NCI-H345 treated with DMSO at 0.1 percent for 48 hours (cell line): ENCODE results near the gene CACNA2D3.

Experiments used
- DNase-seq: peaks from one replicate; lab custom pipeline; 2025; ENCODE audit not compliant: unreplicated experiment; lab: John Stamatoyannopoulos, UW

CACNA2D3 gene

DNA sequence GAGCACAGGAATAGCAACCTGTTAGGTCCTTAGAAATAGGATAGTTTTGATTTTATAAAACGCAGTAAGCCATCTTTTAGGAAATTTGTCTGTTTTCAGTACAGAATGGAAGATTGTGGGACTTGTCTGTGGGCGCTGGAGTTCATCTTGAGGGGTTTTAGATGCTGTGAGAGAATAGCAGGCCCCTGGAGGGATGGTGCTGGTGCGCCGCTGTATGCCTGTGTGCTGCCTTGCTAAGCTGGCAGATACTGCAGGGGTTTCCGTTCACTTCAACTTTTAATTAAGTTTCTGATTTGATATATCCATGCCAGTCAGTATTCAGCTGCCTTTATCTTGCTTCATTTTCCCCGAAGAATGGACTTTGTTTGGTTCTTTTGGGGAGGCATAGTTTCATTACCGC is 4.2 kb downstream of the CACNA2D3 start:
- DNase-seq, result no peak

DNA sequence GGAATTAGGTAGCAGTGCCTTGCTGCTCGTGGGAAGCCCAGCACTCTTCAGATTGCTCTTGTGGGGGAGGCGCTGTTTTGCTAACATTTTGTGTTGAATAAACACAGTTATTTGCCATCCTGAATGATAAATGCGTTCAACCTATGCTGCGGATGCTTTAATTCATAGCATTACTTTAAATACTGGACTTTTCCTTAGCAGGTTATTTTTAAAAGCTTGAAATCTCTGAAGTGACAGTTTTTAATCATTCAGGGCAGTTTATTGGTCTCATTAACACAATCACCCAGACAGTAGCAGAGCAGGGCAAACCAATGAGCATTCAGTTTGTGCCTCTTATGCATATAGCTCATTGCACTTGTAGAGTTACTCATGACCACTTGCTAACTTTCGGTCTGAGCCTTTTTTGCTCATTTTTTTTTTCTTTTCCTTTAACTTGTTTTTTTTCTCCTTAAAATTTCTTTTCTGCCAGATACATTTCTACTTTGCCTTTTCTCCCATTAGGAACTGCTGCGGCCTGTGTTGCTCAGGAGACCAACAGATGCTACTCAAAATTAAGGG is 5.2 kb downstream of the CACNA2D3 start:
- DNase-seq, result no peak

DNA sequence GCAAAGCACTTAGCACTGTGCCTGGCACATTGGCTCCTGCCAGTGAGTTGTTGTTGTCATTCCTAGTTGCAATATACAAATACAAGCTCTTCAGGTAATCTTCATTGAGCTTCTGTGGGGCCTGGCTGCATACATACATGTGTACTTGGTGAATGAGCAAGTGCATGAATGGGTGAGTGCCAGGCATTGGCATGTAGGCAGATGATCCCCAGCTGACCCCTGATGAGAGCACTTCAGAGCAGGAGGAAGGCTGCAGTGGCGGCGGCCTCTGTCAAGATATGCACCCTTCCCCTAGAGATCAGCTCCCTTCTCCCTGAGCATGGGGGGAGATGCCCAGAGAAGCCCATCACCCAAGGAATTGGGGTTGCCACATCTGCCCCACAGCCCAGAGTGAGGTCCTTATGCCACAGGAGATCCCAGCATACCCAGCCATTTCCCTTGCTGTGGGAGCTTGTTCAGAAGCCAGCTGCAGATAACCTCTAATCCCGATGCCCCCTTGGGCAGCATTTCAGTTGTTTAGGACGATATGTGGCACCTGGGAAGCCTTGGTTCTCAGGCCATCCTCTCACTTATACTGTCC is 8.8 kb downstream of the CACNA2D3 start:
- DNase-seq, result no peak

DNA sequence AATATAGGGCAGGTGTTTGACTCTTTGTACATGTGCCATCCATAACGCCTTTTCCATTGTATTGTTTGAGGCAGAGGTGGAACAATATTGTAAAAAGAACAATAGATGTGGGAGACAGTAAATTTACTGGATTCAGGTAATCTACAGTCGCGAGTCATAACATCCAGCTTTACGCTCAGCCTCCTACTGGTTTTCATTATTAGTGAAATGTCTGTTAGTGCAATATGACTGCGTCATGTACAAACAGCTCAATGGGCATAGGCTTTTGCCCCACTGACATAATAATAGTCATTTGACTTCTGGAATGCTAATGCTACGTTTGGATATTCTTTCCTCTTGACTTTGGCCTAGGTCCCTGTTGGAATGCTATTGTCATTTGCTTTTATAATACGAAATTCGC is 9.5 kb downstream of the CACNA2D3 start:
- DNase-seq, result no peak

DNA sequence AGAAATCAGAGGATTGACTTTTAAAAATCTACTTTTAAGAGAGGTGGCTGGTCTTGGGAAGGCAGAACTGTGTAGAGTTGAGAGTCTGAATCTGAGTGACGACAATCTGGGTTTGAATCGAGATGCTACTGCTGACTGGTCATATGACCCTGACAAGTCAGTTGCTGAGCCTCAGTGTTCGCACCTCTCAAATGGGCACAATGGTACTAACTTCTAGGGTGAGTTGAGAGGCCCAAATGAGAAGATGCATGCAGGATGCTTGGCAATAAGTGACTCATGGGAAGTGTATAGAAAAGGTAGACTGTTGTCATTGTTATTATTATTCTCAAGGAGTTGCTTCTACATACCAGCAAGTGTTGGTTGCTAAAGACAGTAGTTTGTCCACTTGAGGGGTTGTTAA is 10.3 kb downstream of the CACNA2D3 start:
- DNase-seq, result no peak

DNA sequence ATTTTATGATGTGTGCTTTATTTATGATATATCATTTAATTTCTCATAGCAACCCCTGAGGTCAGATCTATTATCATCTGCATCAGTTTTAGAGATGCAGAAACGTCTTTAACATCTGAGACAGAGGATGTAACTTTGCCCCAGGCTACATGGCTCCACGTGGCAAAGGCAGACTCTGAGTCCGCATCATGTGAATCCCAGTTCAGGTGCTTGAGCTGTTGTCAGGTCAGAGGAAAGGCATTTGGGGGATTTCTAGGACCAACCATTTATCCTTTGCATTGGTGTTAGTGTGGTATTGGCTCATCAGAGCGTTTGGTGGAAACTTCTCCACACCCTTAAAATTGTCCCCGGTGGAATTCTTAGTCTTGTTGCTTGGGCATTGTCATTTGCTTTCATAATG is 10.8 kb downstream of the CACNA2D3 start:
- DNase-seq, result no peak

DNA sequence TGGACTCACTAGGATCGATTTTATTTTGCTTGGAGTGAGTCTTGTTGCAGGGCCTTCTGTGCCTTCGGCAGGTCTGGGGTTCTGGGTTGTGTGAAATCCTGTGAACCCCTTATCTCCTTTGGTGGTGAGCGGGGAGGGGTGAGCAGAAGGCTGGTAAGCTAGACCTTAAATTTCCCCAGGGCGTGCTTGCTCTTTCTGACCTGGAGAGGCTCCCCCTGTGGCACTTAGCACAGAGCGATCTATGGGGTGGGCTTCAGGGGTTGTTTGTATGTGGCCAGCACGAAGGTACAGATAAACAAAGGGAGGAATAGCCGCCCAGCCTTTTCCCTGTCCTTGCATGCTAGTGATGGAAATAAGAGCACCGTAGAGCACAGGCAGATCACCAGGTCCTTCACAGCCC is 11.8 kb downstream of the CACNA2D3 start:
- DNase-seq, result no peak

DNA sequence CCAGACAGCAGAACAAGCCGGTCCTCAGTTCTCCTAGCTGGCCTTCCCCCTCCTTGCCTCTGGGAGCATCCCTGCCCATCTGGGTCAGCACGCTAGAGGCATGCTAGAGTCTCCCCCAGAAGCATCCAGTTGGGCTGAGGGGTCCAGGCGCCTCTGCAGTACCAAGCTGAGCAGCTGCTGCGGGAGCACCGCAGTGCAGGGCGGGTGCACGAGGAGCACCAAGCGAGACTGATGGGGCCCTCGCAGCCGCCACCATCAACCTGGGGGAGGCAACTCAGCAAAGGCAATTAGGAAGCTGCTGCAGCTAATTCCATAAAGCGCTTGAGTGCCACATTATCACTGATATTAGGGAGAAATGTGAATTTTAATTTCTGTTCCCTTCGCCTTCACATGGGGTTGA is 12.4 kb downstream of the CACNA2D3 start:
- no peak for DNase-seq

DNA sequence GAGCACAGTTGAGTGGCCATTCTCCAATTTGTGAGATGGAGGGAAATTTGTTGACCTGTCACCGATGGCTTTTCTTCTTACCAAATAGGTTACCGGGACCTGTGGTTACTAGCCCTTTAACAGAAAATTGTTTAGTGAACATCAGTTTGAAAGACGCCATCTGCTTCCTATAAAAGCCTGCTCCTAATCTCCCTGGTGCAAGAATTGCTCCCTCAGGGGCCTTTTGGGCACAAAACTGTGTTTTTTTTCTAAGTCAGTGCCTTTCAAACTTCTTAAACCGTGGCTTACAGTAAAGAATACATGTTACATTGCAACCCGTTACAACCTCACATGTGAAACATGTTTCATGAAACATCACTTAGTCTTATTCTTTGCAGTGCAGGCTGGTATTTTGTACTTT is 15.0 kb downstream of the CACNA2D3 start:
- DNase-seq, result no peak

DNA sequence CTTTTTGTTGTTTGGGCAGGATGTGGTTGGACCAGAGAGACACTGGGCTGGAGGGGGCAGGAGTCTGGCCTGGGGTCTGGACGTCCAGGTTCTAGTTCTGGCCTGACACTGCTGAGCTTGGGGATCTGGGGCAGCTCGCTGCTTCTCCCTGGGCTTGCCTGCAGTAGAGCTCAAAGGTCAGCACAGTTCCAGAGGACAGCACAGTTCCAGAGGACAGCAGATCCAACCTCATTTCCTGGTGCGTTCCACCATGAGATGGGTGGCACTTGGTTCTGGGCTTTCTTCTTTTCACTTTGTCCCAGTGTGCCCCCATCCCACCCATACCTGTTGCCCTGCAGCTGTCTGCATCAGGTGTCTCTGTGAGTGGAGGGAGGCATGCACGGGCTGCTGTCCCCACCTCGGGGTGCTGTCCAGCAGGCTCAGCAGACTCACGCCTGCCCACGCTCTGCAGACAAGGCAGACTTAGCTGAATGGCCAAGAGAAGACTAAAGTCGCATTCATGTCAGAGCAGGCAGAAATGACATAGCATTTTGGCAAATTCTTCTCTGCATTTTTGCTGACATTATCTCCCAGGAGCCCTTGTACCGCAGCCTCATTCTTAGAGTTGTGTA is 16.7 kb downstream of the CACNA2D3 start:
- DNase-seq, result no peak

DNA sequence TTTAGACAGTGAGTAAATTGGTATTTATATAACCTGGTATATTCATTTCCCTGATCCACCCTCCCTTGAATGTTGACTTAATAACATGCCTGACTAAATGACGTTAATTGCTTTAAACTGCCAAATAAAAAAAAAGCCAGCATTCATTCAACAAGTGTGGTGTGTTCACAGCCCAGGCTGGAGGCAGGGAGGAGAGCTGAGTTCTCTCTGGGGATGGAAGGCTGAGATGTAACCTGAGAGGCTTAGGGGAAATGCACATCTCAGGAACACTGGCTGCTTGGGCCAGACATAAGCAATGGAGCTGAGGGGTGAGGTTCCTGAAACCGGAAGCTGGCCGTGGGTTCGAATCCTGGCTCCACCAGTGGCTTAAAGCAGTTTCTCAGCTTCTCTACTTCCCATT is 17.3 kb downstream of the CACNA2D3 start:
- DNase-seq, result no peak

DNA sequence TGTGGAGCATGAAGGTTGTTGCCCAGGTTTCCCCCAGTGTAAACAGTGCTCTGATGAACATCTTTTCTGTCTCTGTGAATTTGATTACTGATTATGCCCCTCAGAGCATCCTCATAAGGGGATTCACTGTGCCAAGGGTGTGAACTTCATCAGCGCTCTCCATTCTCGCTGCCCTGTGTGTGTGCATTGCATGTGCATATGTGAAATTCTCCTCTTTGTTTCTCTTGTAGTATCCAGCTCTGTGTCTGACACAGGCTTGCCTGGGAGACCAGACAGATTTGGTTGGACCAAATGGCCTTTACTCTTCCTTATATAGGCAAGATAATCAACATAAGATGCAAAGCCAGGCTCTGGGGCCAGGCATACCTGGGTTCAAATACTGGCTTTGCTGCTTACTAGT is 21.9 kb downstream of the CACNA2D3 start:
- no peak for DNase-seq

DNA sequence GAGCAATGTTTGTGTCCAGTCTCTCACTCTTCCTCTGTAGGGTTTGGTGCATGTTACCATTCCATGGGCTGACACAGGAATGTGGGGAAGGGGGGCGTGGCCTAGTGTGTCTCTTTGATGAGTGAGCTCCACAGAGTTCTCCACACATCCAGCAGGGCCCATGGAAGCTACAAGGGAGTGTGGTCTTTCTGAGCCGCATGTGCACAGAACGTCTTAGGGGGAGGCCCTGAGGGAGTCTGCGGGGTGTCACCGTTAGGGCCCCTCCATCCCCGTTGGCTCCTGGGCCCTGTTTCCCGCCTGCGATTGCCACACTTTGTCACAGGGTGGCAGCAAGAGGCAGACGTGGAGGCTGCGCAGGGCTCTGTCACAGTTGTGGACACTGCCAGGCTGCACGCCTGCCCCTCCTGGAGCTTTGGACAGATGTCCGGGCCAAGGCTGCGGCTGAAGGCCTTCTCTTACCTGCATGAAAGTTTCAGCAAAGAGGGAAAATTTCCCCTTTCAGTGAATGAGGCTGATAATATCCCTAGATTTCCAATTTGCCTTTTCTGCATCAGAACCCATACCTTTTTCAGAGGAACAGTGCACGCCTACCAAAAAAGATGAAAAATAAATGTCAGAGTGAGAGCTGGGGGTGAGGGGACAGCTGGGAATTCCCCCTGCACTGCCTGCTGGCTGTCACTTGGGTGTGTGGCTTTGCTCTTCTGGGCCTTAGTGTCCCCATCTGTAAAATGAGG is 24.3 kb downstream of the CACNA2D3 start:
- peak; percentile 25 for DNase-seq

DNA sequence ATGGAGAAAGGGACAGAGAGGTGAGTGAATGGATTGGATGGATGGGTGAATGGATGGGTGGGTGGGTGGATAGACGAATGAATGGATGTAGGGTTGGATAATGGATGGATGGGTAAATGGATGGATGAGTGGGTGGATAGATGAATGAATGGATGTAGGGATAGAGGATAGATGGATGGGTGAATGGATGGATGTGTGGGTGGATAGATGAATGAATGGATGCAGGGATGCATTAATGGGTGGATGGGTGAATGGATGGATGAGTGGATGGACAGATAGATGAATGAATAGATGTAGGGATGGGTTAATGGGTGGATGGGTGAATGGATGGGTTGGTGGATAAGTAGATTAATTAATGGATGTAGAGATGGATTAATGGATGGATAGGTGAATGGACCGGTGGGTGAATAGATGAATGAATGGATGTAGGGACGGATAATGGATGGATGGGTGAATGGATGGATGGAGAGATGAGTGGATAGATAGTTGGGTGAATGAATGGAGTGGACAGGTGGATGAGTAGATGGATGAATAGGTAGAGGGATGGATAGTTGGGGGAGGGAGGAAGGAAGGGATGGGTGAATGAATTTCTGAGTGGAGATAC is 28.6 kb downstream of the CACNA2D3 start:
- no peak for DNase-seq

DNA sequence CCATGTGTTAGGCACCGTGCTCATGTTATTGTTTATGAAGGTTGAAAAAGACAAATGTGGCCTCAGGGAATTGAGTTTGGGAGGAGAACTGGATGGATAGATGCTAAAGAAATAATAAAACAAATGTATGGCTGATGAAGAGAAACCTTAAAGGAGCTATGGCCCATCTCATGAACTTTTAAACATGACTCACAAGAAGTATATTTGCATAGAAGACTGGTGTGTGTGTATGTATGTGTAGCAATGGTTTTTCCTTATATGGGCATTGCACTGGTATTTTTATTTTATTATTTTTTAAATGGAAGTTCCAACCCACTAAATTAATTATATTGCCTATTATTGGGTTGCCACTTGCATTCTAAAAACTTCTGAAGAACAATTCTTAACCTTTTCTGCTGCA is 31.1 kb downstream of the CACNA2D3 start:
- DNase-seq, result no peak

DNA sequence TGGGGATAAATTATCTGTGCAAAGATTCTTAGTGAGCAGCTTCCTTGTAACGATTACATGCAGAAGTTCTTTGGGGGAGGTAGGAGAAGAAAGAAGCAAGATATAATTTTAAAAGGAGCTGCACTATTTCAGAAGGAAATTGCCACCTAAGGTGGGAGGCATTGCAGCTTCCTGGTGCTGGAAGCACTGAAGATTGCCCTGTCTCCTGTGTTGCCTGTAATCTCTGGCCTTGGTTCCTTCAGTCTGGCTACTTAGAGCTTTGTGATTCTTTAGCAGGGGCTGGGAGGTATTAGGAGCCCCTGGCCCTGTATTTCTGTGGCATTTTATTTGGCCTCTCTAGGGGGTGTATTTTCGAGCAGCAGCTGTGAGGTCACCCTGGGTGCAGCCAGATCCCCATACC is 35.5 kb downstream of the CACNA2D3 start:
- no peak for DNase-seq

DNA sequence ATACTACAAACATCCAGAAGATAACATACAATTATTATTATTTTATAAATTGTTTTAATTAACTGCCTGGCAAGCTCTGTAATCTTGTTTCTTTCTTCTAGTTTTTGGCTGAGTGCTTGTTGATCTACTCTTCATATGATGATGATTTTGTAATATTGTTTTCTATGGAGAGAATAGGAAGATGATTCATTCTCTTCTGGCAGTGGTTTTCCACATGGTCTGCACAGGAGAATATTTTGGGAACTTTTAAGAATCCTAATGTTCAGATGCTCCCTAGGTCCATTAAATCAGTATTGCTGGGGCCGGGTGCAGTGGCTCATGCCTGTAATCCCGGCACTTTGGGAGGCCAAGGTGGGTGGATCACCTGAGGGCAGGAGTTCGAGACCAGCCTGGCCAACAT is 37.6 kb downstream of the CACNA2D3 start:
- no peak for DNase-seq

DNA sequence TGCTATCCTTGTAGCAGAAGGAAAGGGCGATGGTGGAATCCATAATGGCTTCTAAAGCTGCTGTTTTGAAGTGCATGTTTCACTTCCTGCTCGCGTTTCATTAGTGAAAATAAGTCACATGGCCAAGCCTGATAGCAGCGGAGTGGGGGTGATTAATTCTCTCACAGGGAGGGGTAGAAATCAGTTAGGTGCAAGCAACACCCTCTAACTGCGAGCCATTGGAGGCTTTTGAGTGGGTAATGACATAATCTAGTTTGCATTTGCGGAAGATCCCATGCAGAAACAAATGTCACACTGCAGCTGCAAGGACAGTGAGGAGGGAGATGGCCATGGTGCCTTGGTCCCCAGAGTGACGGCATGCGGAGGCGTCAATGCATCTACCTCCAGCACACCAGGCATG is 41.1 kb downstream of the CACNA2D3 start:
- DNase-seq, result no peak

DNA sequence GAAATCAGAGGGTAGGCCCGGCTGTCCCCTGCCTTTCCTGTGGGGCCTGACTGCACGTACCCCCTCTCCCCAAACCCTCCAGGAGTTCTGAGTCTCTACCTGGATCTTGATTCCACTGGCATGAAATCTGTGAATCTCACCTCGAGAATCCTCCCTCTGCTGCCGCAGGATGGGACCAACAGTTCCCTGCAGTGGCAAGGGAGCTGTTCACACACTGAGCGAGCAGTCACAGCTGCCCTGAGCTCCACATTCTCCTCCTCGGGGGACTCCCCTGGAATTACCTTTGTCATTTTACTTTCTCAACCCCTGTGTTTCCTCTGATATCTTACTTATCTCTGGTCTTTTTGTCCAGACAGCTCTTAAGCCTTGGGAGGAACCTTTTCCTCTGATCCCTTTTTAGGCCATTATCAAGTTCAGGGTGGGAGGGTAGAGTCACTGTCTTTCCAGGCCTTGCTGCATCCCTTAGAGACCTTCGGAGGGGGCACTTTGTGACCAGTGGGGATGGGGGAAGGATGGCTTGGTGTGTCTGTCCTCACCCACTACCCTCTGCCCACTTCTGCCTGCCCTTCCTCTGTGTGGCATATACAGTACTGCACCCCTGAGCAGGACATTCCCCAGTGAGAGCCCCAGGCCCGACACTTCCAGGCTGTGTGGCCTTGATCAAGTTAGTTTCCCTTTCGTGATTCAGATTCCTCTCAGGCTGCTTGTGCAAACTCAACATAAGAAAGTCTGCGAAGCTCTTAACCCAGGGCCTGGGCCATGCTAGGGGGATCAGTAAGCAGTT is 42.0 kb downstream of the CACNA2D3 start:
- DNase-seq, result no peak

DNA sequence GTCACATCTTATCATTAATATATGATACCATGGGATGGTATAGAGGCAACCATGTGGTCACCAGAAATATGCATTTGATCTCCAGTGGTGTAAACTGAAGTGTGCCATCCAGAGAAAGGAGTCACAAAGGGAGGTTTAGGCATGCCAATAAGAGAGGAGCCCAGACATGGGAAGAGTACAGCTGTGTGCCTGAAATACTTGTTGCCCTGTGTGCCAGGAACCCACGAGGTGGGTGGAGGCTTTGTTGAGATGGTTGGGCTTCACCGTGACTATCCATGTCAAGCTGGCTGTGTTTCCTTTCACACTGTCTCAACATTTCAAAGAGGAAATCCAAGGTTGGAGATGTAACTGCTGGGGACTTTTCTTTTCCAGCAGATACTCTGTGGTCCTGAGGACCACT is 43.5 kb downstream of the CACNA2D3 start:
- no peak for DNase-seq

DNA sequence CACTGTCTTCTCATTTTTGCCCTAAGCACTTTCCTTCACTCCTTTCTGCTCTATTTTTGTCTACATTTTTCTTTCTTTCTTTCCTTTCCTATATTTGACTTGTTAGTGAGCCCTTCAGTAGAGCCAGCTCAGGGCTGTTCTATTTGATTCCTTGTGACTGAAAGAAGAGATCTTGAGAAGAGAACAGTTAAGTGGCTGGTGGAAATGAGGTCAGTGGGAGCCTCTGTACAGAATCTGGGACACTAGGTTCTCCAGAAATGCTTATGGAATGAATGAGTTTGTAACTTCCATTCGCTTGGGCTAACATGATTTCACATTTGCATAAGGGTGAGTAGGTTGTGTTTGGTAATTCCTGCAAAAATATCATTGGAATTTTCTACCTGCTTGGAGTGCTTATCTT is 45.6 kb downstream of the CACNA2D3 start:
- DNase-seq, result no peak
